KMS-11 (cell line): ENCODE results near the gene CNGA4.
A peak's percentile ranks its signal among the peaks of the same experiment; 100 is the strongest.

Experiments used
- H2AFZ ChIP-seq: fragments of 200-600 bp; sonication (generic); 2 replicates; pipeline ENCODE4 v1.6.1; 2016; ENCODE audit warnings: antibody characterized with exemption, mixed run types, low read depth
- H3K27ac ChIP-seq: fragments of 200-600 bp; sonication (generic); 2 replicates; pipeline ENCODE4 v1.6.1; 2016; ENCODE audit warnings: mild to moderate bottlenecking, mixed run types
- H3K27me3 ChIP-seq: fragments of 200-600 bp; sonication (generic); 2 replicates; pipeline ENCODE4 v1.6.1; 2017; ENCODE audit warnings: mild to moderate bottlenecking, low read depth, mixed run types, moderate library complexity; ENCODE audit not compliant: insufficient read depth
- H3K36me3 ChIP-seq: fragments of 200-600 bp; sonication (generic); 2 replicates; pipeline ENCODE4 v1.6.1; 2017; ENCODE audit warnings: mild to moderate bottlenecking, mixed run types; ENCODE audit not compliant: insufficient read depth
- H3K4me1 ChIP-seq: fragments of 200-600 bp; sonication (generic); 2 replicates; pipeline ENCODE4 v1.6.1; 2016; ENCODE audit warnings: mild to moderate bottlenecking, low read depth, mixed run types; ENCODE audit not compliant: poor library complexity, severe bottlenecking
- H3K4me2 ChIP-seq: fragments of 200-600 bp; sonication (generic); 2 replicates; pipeline ENCODE4 v1.7.0; 2016; ENCODE audit warnings: mild to moderate bottlenecking, mixed run types
- H3K4me3 ChIP-seq: fragments of 200-600 bp; sonication (generic); IDR thresholded peaks from 2 replicates; pipeline ENCODE4 v1.6.1; 2017; ENCODE audit warnings: low read depth, low read length, mixed read lengths; ENCODE audit not compliant: insufficient read depth
- H3K79me2 ChIP-seq: fragments of 200-600 bp; sonication (generic); 2 replicates; pipeline ENCODE4 v1.6.1; 2016; ENCODE audit warnings: low read depth, mixed run types; ENCODE audit not compliant: insufficient read depth
- H3K9ac ChIP-seq: fragments of 200-600 bp; sonication (generic); 2 replicates; pipeline ENCODE4 v1.6.1; 2016; ENCODE audit warnings: mild to moderate bottlenecking, mixed run types
- H4K20me1 ChIP-seq: fragments of 200-600 bp; sonication (generic); 2 replicates; pipeline ENCODE4 v1.6.1; 2016; ENCODE audit warnings: mild to moderate bottlenecking, mixed run types; ENCODE audit not compliant: insufficient read depth
- CTCF ChIP-seq: fragments of 200-600 bp; sonication (generic); conservative IDR thresholded peaks from 2 replicates; pipeline ENCODE4 v1.6.1; 2017; ENCODE audit warnings: low read depth, mild to moderate bottlenecking, antibody characterized with exemption, low read length, moderate library complexity, mixed read lengths

Gene CNGA4

GRCh38 chr11:6251120-6251733 is 12.3 kb downstream of the CNGA4 start:
- H3K4me2 ChIP-seq = no peak overlapping the region
- no peaks in the 10 kb centered on the region for H3K36me3 ChIP-seq
- no peaks in the 10 kb centered on the region for H3K4me1 ChIP-seq
- no peak overlapping the region for H3K27ac ChIP-seq
- no peaks in the 10 kb centered on the region for H3K79me2 ChIP-seq
- TF ChIP-seq CTCF = peak; percentile 44; the same call in 1 of the 2 replicates
- H2AFZ ChIP-seq = no peak overlapping the region
- H3K4me3 ChIP-seq = no peak overlapping the region
- no peak overlapping the region for H3K9ac ChIP-seq
- no peaks in the 10 kb centered on the region for H4K20me1 ChIP-seq
- H3K27me3 ChIP-seq = no peaks in the 10 kb centered on the region

GRCh38 chr11:6251990-6252473 is 13.1 kb downstream of the CNGA4 start:
- Histone ChIP-seq H3K4me1 (no peaks in the 10 kb centered on the region), H3K9ac (no peak overlapping the region), H3K27me3 (no peaks in the 10 kb centered on the region), H3K4me2 (no peak overlapping the region), H3K36me3 (no peaks in the 10 kb centered on the region), H3K27ac (no peak overlapping the region), H2AFZ (no peak overlapping the region), H3K79me2 (no peaks in the 10 kb centered on the region), H4K20me1 (no peaks in the 10 kb centered on the region), H3K4me3 (no peak overlapping the region)
- no peak for TF ChIP-seq CTCF

GRCh38 chr11:6253197-6253596 is 14.3 kb downstream of the CNGA4 start:
- Histone ChIP-seq H3K9ac (no peak overlapping the region), H3K4me2 (no peak overlapping the region), H4K20me1 (no peaks in the 10 kb centered on the region), H3K27me3 (no peaks in the 10 kb centered on the region), H3K27ac (no peak overlapping the region), H3K36me3 (no peaks in the 10 kb centered on the region), H3K4me3 (no peak overlapping the region), H2AFZ (no peak overlapping the region), H3K4me1 (no peaks in the 10 kb centered on the region), H3K79me2 (no peaks in the 10 kb centered on the region)
- TF ChIP-seq CTCF = no peak

- TF ChIP-seq CTCF = no peak
- Histone ChIP-seq H4K20me1 (no peaks in the 10 kb centered on the region), H3K4me3 (no peak overlapping the region), H3K9ac (no peak overlapping the region), H3K36me3 (no peaks in the 10 kb centered on the region), H3K4me1 (no peaks in the 10 kb centered on the region), H3K4me2 (no peak overlapping the region), H3K27ac (no peak overlapping the region), H2AFZ (no peak overlapping the region), H3K79me2 (no peaks in the 10 kb centered on the region), H3K27me3 (no peaks in the 10 kb centered on the region)
Observed at GRCh38 chr11:6258141-6258540, 19.3 kb downstream of the CNGA4 start.
